Sigmoid colon (tissue), 4 donors: ENCODE results near the gene ZNF716.

Source experiments
- CTCF ChIP-seq, 4 experiments: fragments of 450-650 bp in 3 of 4; fragments of 200-600 bp in 1 of 4; IDR thresholded peaks; one replicate each; pipeline ENCODE4 v1.5.1; 2016 to 2019; ENCODE audit warnings: antibody characterized with exemption in 4 of 4, mild to moderate bottlenecking in 3 of 4, moderate library complexity in 2 of 4
- EP300 ChIP-seq, 4 donors: sonication (generic); formaldehyde crosslinking; IDR thresholded peaks; one replicate each; pipeline ENCODE4 v1.6.1; 2017; ENCODE audit warnings: antibody characterized with exemption in 4 of 4
- POLR2A ChIP-seq, 2 donors: fragments of 450-650 bp; IDR thresholded peaks; one replicate each; pipeline ENCODE4 v1.6.1; 2016; ENCODE audit warnings: antibody characterized with exemption in 2 of 2, mild to moderate bottlenecking in 2 of 2, moderate library complexity in 2 of 2
- POLR2AphosphoS5 ChIP-seq, 4 donors: sonication (generic); formaldehyde crosslinking; IDR thresholded peaks; one replicate each; pipeline ENCODE4 v1.6.1; 2017; ENCODE audit warnings: antibody characterized with exemption in 4 of 4

- TF ChIP-seq CTCF (IDR thresholded peaks at IDR 0.05) (no peak), POLR2A (IDR thresholded peaks at IDR 0.05) (no peak), POLR2AphosphoS5 (IDR thresholded peaks at IDR 0.05) (no peak), EP300 (IDR thresholded peaks at IDR 0.05) (no peak)
Observed at GRCh38 chr7:57443567-57443966, 6.4 kb upstream of the ZNF716 start.
